PC-3 (cell line): ENCODE data around the gene PBLD. TPM values are rescaled to one million over a fixed set of nuclear protein-coding genes. Genes with fewer than 3 reads are reported as not detected.

Experiments used
- ATAC-seq: fragments of 200-7000 bp; cut with Tn5 transposase; 2 replicates; pipeline ENCODE4 v1.9.1; 2020; ENCODE audit warnings: mild to moderate bottlenecking, moderate library complexity
- BruUV-seq: library from RNA; stranded (reverse); fragments of 400-500 nt; replicated peaks from 2 replicates; lab custom pipeline; 2021; lab: Mats Ljungman, UMichigan
- CTCF ChIA-PET: fragments of 300-600 bp; sonication (Branson Sonifier 250); formaldehyde crosslinking; loops from one replicate; lab custom pipeline; 2022; ENCODE audit warnings: antibody characterized with exemption; lab: Charles Lee
- POLR2A ChIA-PET: fragments of 300-600 bp; sonication (Branson Sonifier 250); formaldehyde crosslinking; loops from one replicate; lab custom pipeline; 2022; ENCODE audit warnings: antibody characterized with exemption; ENCODE audit not compliant: unreplicated experiment; lab: Charles Lee
- DNase-seq: peaks from one replicate; pipeline ENCODE4 v3.0.0-alpha.2; 2015
- H2AFZ ChIP-seq: fragments of 300-600 bp; sonication (generic); 2 replicates; pipeline ENCODE4 v1.6.0; 2016; ENCODE audit warnings: antibody characterized with exemption, low read length
- H3F3A ChIP-seq: fragments of 300-600 bp; sonication (generic); one replicate; pipeline ENCODE4 v1.6.0; 2017; ENCODE audit warnings: antibody characterized with exemption, low read length, control low read depth, mild to moderate bottlenecking; ENCODE audit not compliant: unreplicated experiment
- H3K27ac ChIP-seq: fragments of 300-600 bp; sonication (generic); 2 replicates; pipeline ENCODE4 v1.5.1; 2016; ENCODE audit warnings: mild to moderate bottlenecking, low read length
- H3K27me3 ChIP-seq: fragments of 300-600 bp; sonication (generic); 2 replicates; pipeline ENCODE4 v1.6.1; 2016; ENCODE audit warnings: low read length, mixed read lengths
- H3K36me3 ChIP-seq: fragments of 300-600 bp; sonication (generic); 2 replicates; pipeline ENCODE4 v1.6.1; 2016; ENCODE audit warnings: low read depth, mixed run types, low read length, mixed read lengths
- H3K4me1 ChIP-seq: fragments of 300-600 bp; sonication (generic); 2 replicates; pipeline ENCODE4 v1.5.1; 2016; ENCODE audit warnings: low read length; ENCODE audit not compliant: insufficient read depth
- H3K4me2 ChIP-seq: fragments of 300-600 bp; sonication (generic); 2 replicates; pipeline ENCODE4 v1.6.0; 2016; ENCODE audit warnings: low read length
- H3K4me3 ChIP-seq: fragments of 300-600 bp; sonication (generic); 2 replicates; pipeline ENCODE4 v1.5.1; 2016; ENCODE audit warnings: mild to moderate bottlenecking, low read length, mixed read lengths
- H3K79me2 ChIP-seq: fragments of 300-600 bp; sonication (generic); 2 replicates; pipeline ENCODE4 v1.6.1; 2017; ENCODE audit warnings: low read length, mixed read lengths
- H3K9ac ChIP-seq: fragments of 300-600 bp; sonication (generic); 2 replicates; pipeline ENCODE4 v1.6.0; 2016; ENCODE audit warnings: mild to moderate bottlenecking, low read length
- H3K9me2 ChIP-seq: fragments of 300-600 bp; sonication (generic); replicated peaks from 2 replicates; pipeline ENCODE4 v1.6.1; 2016; ENCODE audit warnings: mixed run types, low read length, mixed read lengths
- H3K9me3 ChIP-seq: fragments of 300-600 bp; sonication (generic); 2 replicates; pipeline ENCODE4 v1.6.1; 2016; ENCODE audit warnings: low read length, mixed read lengths
- H4K20me1 ChIP-seq: fragments of 300-600 bp; sonication (generic); 2 replicates; pipeline ENCODE4 v1.6.1; 2016; ENCODE audit warnings: low read length, mixed read lengths
- CTCF ChIP-seq: fragments of 300-600 bp; sonication (generic); conservative IDR thresholded peaks from 2 replicates; pipeline ENCODE4 v1.5.1; 2017; ENCODE audit warnings: antibody characterized with exemption, low read depth, mild to moderate bottlenecking, low read length
- EZH2 ChIP-seq: fragments of 300-600 bp; sonication (generic); IDR thresholded peaks from one replicate; pipeline ENCODE4 v1.6.1; 2017; ENCODE audit warnings: antibody characterized with exemption, mild to moderate bottlenecking, low read length; ENCODE audit not compliant: unreplicated experiment
- EZH2phosphoT487 ChIP-seq: fragments of 300-600 bp; sonication (generic); IDR thresholded peaks from 2 replicates; pipeline ENCODE4 v1.6.1; 2018; ENCODE audit warnings: mild to moderate bottlenecking, antibody characterized with exemption, low read length, borderline replicate concordance
- intact Hi-C: fragments of 100-400 bp; cut with micrococcal nuclease; formaldehyde crosslinking; loops from 2 replicates; pipeline ENCODE4 v1.9.0; 2023
- total RNA-seq: library from RNA; depleted of rRNA; stranded (reverse); fragments of >200 nt; gene quantifications from 2 replicates; pipeline ENCODE4 v1.2.3, GENCODE V29; 2014

Gene PBLD
- total RNA-seq, 1 experiment from 2014 or later, result 1.1 TPM

GRCh38 chr10:68353537-68353936 is 20.8 kb upstream of the PBLD start:
- Histone ChIP-seq H3K27ac (no peak overlapping the region), H3F3A (no peaks in the 10 kb centered on the region), H3K4me3 (no peak overlapping the region), H3K27me3 (no peaks in the 10 kb centered on the region), H2AFZ (no peak overlapping the region), H3K36me3 (peaks cover 16% of the 10 kb centered on the region), H3K4me1 (no peaks in the 10 kb centered on the region), H4K20me1 (no peaks in the 10 kb centered on the region), H3K9me3 (no peaks in the 10 kb centered on the region), H3K9ac (no peak overlapping the region), H3K79me2 (no peaks in the 10 kb centered on the region), H3K4me2 (no peak overlapping the region), H3K9me2 (no peaks in the 10 kb centered on the region)
- intact Hi-C loops, result no loop called here
- POLR2A ChIA-PET, result interaction anchor here (1.1 kb wide), 1 partner anchor 18 kb away, joined by 6 read pairs; no protein-coding TSS in a partner anchor
- CTCF ChIA-PET, result no interaction called here
- no peak for DNase-seq
- TF ChIP-seq EZH2phosphoT487, result no peak
- no TSS peak for BruUV-seq
- no peak for ATAC-seq

GRCh38 chr10:68348265-68348741 is 15.6 kb upstream of the PBLD start:
- Histone ChIP-seq H3K9me2 (no peaks in the 10 kb centered on the region), H3K9me3 (no peaks in the 10 kb centered on the region), H3K9ac (no peak overlapping the region), H3K79me2 (peaks cover under 1% of the 10 kb centered on the region; the same call in 1 of the 2 replicates), H3K36me3 (peaks cover 33% of the 10 kb centered on the region), H4K20me1 (peaks cover 2% of the 10 kb centered on the region; the same call in 1 of the 2 replicates), H3K4me1 (no peaks in the 10 kb centered on the region), H3K4me2 (no peak overlapping the region), H2AFZ (no peak overlapping the region), H3K4me3 (no peak overlapping the region), H3F3A (peaks cover 37% of the 10 kb centered on the region), H3K27ac (no peak overlapping the region), H3K27me3 (no peaks in the 10 kb centered on the region)
- POLR2A ChIA-PET, result interaction anchor here (0.5 kb wide), 1 partner anchor 443 kb away, joined by 3 read pairs; no protein-coding TSS in a partner anchor
- TF ChIP-seq CTCF (peak; percentile 95), EZH2phosphoT487 (no peak)
- intact Hi-C loops, result no loop called here
- CTCF ChIA-PET, result interaction anchor here (0.7 to 2.1 kb wide), 7 partner anchors 9 to 498 kb away, joined by 3 to 26 read pairs (median 5); no protein-coding TSS in a partner anchor
- ATAC-seq (peak; percentile 73), DNase-seq (peak; percentile 83)
- BruUV-seq, result no TSS peak

DNA sequence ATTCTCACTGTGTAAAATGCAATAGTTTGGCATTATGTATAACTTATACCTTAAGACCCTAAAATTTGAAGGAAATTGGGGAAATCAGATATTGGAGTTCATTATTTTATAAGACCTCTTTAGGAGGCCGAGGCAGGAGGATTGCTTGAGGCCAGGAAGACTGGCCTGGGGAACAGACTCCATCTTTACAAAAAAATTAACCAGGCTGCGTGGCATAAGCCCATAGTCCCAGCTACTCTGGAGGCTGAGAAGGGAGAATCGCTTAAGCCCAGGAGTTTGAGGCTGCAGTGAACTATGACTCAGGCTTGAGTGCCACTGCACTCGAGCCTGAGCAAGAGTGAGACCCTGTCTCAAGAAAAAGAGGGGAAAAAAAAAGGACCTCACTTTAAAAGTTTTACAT is 14.0 kb upstream of the PBLD start:
- CTCF ChIA-PET, result interaction anchor here (0.7 kb wide), 3 partner anchors 60 to 410 kb away, joined by 3 to 5 read pairs (median 3); partner anchors contain the start of gene RUFY2
- POLR2A ChIA-PET, result interaction anchor here (0.6 kb wide), 1 partner anchor 33 kb away, joined by 5 read pairs; no protein-coding TSS in a partner anchor

More for the DNA sequence above, 14.0 kb upstream of the PBLD start:
- DNase-seq (no peak), ATAC-seq (peak; percentile 18)
- peaks cover 51% of the 10 kb centered on the region for H3F3A ChIP-seq
- H3K79me2 ChIP-seq, result peaks cover 15% of the 10 kb centered on the region; the same call in 1 of the 2 replicates
- H3K27ac ChIP-seq, result no peak overlapping the region
- H2AFZ ChIP-seq, result no peak overlapping the region
- no peaks in the 10 kb centered on the region for H3K9me2 ChIP-seq
- H3K4me3 ChIP-seq, result no peak overlapping the region
- H3K27me3 ChIP-seq, result no peaks in the 10 kb centered on the region
- H3K9me3 ChIP-seq, result no peaks in the 10 kb centered on the region
- peaks cover 42% of the 10 kb centered on the region for H3K36me3 ChIP-seq
- intact Hi-C loops, result no loop called here
- peaks cover 16% of the 10 kb centered on the region for H4K20me1 ChIP-seq
- no peaks in the 10 kb centered on the region for H3K4me1 ChIP-seq
- no peak for TF ChIP-seq CTCF
- no peak for TF ChIP-seq EZH2
- no peak for TF ChIP-seq EZH2phosphoT487
- no TSS peak for BruUV-seq
- no peak overlapping the region for H3K9ac ChIP-seq
- no peak overlapping the region for H3K4me2 ChIP-seq
